ENCODE results near the gene GRID2. TPM values are rescaled to one million over a fixed set of nuclear protein-coding genes. Genes with fewer than 3 reads are reported as not detected.

The GRID2 gene
- total RNA-seq, 6 donors from 2014 or later: 0.76 TPM; not detected in 5

DNA sequence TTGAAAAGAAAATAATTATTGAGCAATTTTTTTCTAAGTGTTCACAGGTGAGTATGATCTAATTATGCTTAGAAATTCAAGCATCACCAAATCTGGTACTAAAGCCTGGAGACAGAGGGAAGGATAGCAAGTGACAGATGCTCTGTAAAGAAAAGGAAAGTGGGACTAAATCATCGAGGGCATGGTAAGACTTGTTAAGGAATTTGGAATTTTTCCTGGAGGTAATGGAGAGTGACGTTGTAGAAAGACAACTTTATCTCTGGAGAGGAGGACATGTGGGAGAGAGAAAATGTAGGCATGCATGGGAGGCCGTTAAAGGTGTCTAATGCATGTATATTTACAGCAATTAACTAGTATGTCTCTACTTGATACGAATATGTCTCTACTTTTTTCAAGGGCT is 1191.6 kb downstream of the GRID2 start:
- H3K27me3 ChIP-seq: no peaks in the 10 kb centered on the region
- H3K4me3 ChIP-seq: no peak overlapping the region
- no peak overlapping the region for H3K27ac ChIP-seq
- TF ChIP-seq POLR2AphosphoS5 (IDR thresholded peaks at IDR 0.05) (no peak), EP300 (IDR thresholded peaks at IDR 0.05) (no peak), CTCF (IDR thresholded peaks at IDR 0.05) (no peak), POLR2A (IDR thresholded peaks at IDR 0.05) (no peak)
- H3K9me3 ChIP-seq: no peaks in the 10 kb centered on the region
- no peaks in the 10 kb centered on the region for H3K4me1 ChIP-seq
- no peaks in the 10 kb centered on the region for H3K36me3 ChIP-seq
- 72 to 73% methylated on average over 4 of the region's 4 CpGs for WGBS, 2 donors
- no peak for ATAC-seq (ENCODE audit: low FRiP score in 2 of 2)
- DNase-seq: no peak

DNA sequence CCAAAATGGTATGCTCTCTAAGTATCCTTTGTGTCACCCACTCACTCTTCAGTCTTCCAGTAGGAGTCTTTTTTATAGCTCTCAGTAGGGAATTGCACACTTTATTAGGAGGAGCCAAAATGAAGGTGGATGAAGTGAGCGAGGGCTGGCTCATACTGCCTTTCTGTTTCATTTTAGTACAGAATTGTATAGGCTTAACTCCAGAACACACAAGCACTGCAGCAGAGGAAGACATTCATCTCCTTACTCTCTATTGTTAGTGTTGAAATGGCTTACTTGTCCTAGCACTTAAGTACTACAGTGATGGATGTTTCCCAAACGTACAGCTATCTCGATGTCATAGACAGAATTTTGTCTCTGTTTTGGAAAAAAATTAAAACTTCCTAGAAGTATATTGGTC is 1197.5 kb downstream of the GRID2 start:
- Histone ChIP-seq H3K27ac (no peak overlapping the region), H3K4me3 (no peak overlapping the region), H3K9me3 (no peaks in the 10 kb centered on the region), H3K4me1 (no peaks in the 10 kb centered on the region), H3K36me3 (no peaks in the 10 kb centered on the region), H3K27me3 (no peaks in the 10 kb centered on the region)
- DNase-seq: no peak
- no peak for ATAC-seq (ENCODE audit: low FRiP score in 2 of 2)
- WGBS, 2 donors: 58 to 63% methylated on average over 3 of the region's 3 CpGs
- TF ChIP-seq CTCF (IDR thresholded peaks at IDR 0.05): no peak
- TF ChIP-seq EP300 (IDR thresholded peaks at IDR 0.05): no peak
- TF ChIP-seq POLR2A (IDR thresholded peaks at IDR 0.05): no peak
- TF ChIP-seq POLR2AphosphoS5 (IDR thresholded peaks at IDR 0.05): no peak

DNA sequence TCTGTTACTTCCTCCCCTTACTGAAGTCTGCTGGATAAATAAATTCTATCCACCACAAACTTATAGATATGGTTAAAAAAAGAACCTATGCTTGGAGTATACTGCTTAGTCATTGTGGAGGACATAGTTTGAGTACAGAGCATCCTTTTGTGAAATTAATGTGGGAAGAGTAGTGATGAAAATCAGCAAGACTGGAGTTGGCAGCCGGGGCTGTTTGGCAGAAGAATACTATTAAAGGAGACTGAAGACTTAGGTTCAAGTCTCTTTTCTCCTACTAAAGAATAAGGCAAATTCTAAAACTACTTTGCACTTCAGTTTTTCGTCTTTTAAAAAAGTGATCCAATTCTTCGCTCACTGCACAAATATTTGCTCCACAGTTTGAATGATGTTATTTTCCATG is 1198.2 kb downstream of the GRID2 start:
- ATAC-seq (ENCODE audit: low FRiP score in 2 of 2) (no peak), DNase-seq (no peak)
- Histone ChIP-seq H3K4me1 (no peaks in the 10 kb centered on the region), H3K9me3 (no peaks in the 10 kb centered on the region), H3K27me3 (no peaks in the 10 kb centered on the region), H3K27ac (no peak overlapping the region), H3K4me3 (no peak overlapping the region), H3K36me3 (no peaks in the 10 kb centered on the region)
- TF ChIP-seq EP300 (IDR thresholded peaks at IDR 0.05): no peak
- TF ChIP-seq CTCF (IDR thresholded peaks at IDR 0.05): no peak
- no peak for TF ChIP-seq POLR2AphosphoS5 (IDR thresholded peaks at IDR 0.05)
- TF ChIP-seq POLR2A (IDR thresholded peaks at IDR 0.05): no peak
- 84 to 85% methylated on average over 3 of the region's 3 CpGs for WGBS, 2 donors

- no peak for DNase-seq
- Histone ChIP-seq H3K4me1 (no peaks in the 10 kb centered on the region), H3K27ac (no peak overlapping the region), H3K4me3 (no peak overlapping the region), H3K36me3 (no peaks in the 10 kb centered on the region), H3K27me3 (no peaks in the 10 kb centered on the region), H3K9me3 (no peaks in the 10 kb centered on the region)
- WGBS, 2 donors: 79 to 84% methylated on average over 2 of the region's 2 CpGs
- no peak for ATAC-seq (ENCODE audit: low FRiP score in 2 of 2)
- TF ChIP-seq POLR2AphosphoS5 (IDR thresholded peaks at IDR 0.05) (no peak), CTCF (IDR thresholded peaks at IDR 0.05) (no peak), POLR2A (IDR thresholded peaks at IDR 0.05) (no peak), EP300 (IDR thresholded peaks at IDR 0.05) (no peak)
Measured at GRCh38 chr4:93502991-93503390, 1199.2 kb downstream of the GRID2 start.

- no peak overlapping the region for H3K27ac ChIP-seq
- no peaks in the 10 kb centered on the region for H3K9me3 ChIP-seq
- DNase-seq: no peak
- H3K4me1 ChIP-seq: no peaks in the 10 kb centered on the region
- TF ChIP-seq CTCF (IDR thresholded peaks at IDR 0.05): no peak
- TF ChIP-seq EP300 (IDR thresholded peaks at IDR 0.05): no peak
- no peak for TF ChIP-seq POLR2AphosphoS5 (IDR thresholded peaks at IDR 0.05)
- no peaks in the 10 kb centered on the region for H3K36me3 ChIP-seq
- no peak overlapping the region for H3K4me3 ChIP-seq
- H3K27me3 ChIP-seq: no peaks in the 10 kb centered on the region
- WGBS, 2 donors: 74 to 99% methylated on average over 2 of the region's 2 CpGs
- ATAC-seq (ENCODE audit: low FRiP score in 2 of 2): no peak
Measured at GRCh38 chr4:93513851-93514250, 1210.1 kb downstream of the GRID2 start.

Data from upper lobe of left lung (tissue), 6 donors.